Measurements from ENCODE around the gene IL5RA. TPM values are rescaled to one million over a fixed set of nuclear protein-coding genes. Genes with fewer than 3 reads are reported as not detected.

IL5RA gene
- total RNA-seq, 1 experiment from 2014 or later: not detected

GRCh38 chr3:3066910-3067309 is 43.3 kb downstream of the IL5RA start:
- Histone ChIP-seq H3K4me3 (ENCODE audit: low read depth in 2 of 2, low read length in 2 of 2) (no peak overlapping the region), H3K27me3 (ENCODE audit: control insufficient read depth, insufficient read depth, low read length) (no peaks in the 10 kb centered on the region), H3K36me3 (ENCODE audit: control insufficient read depth, insufficient read depth, low read length) (no peaks in the 10 kb centered on the region), H3K27ac (ENCODE audit: low read length) (no peak overlapping the region), H3K9me3 (ENCODE audit: control insufficient read depth, insufficient read depth, low read depth, low read length) (no peaks in the 10 kb centered on the region), H3K4me1 (ENCODE audit: control insufficient read depth, insufficient read depth, low read length) (no peaks in the 10 kb centered on the region)
- intact Hi-C loops (cut with micrococcal nuclease; ENCODE audit: unreplicated experiment) (no loop called here), in situ Hi-C loops (cut with HindIII; ENCODE audit: low pct_unique_long_range_greater_than_20kb, low sequenced_read_pairs) (no loop called here)
- DNase-seq (ENCODE audit: low read depth, low spot score): no peak
- no peak for ATAC-seq
- TF ChIP-seq POLR2AphosphoS5 (IDR thresholded peaks at IDR 0.05; ENCODE audit: low read depth, low read length): no peak
- no peak for TF ChIP-seq CTCF (IDR thresholded peaks at IDR 0.05)
- no peak for TF ChIP-seq SIN3A (IDR thresholded peaks at IDR 0.05; ENCODE audit: borderline replicate concordance, insufficient read depth, low read depth, low read length)
- TF ChIP-seq REST (IDR thresholded peaks at IDR 0.05; ENCODE audit: insufficient read depth in 1 of 2, low read depth in 2 of 2, low read length in 1 of 2): no peak
- TF ChIP-seq TCF7L2 (IDR thresholded peaks at IDR 0.05; ENCODE audit: low read depth, low read length): no peak
- POLR2A ChIA-PET: no interaction called here
- CTCF ChIA-PET: no interaction called here
- no TSS peak for BruUV-seq (replicated peaks)

GRCh38 chr3:3066378-3066777 is 43.8 kb downstream of the IL5RA start:
- H3K27ac ChIP-seq (ENCODE audit: low read length): no peak overlapping the region
- intact Hi-C loops (cut with micrococcal nuclease; ENCODE audit: unreplicated experiment): no loop called here
- in situ Hi-C loops (cut with HindIII; ENCODE audit: low pct_unique_long_range_greater_than_20kb, low sequenced_read_pairs): no loop called here
- no peaks in the 10 kb centered on the region for H3K4me1 ChIP-seq (ENCODE audit: control insufficient read depth, insufficient read depth, low read length)
- H3K4me3 ChIP-seq (ENCODE audit: low read depth in 2 of 2, low read length in 2 of 2): no peak overlapping the region
- H3K36me3 ChIP-seq (ENCODE audit: control insufficient read depth, insufficient read depth, low read length): no peaks in the 10 kb centered on the region
- no peaks in the 10 kb centered on the region for H3K9me3 ChIP-seq (ENCODE audit: control insufficient read depth, insufficient read depth, low read depth, low read length)
- ChIA-PET POLR2A (no interaction called here), CTCF (no interaction called here)
- no peak for TF ChIP-seq SIN3A (IDR thresholded peaks at IDR 0.05; ENCODE audit: borderline replicate concordance, insufficient read depth, low read depth, low read length)
- no peak for TF ChIP-seq REST (IDR thresholded peaks at IDR 0.05; ENCODE audit: insufficient read depth in 1 of 2, low read depth in 2 of 2, low read length in 1 of 2)
- no peak for TF ChIP-seq TCF7L2 (IDR thresholded peaks at IDR 0.05; ENCODE audit: low read depth, low read length)
- TF ChIP-seq POLR2AphosphoS5 (IDR thresholded peaks at IDR 0.05; ENCODE audit: low read depth, low read length): no peak
- TF ChIP-seq CTCF (IDR thresholded peaks at IDR 0.05): no peak
- no TSS peak for BruUV-seq (replicated peaks)
- no peaks in the 10 kb centered on the region for H3K27me3 ChIP-seq (ENCODE audit: control insufficient read depth, insufficient read depth, low read length)
- ATAC-seq (no peak), DNase-seq (ENCODE audit: low read depth, low spot score) (no peak)

Measured in Panc1 (cell line).